ENCODE measurements around the gene CDYL2. TPM values are rescaled to one million over a fixed set of nuclear protein-coding genes. Genes with fewer than 3 reads are reported as not detected.
"Not testable (repeated sequence)": the region's sequence is repeated elsewhere in the genome, so short reads cannot be mapped to it uniquely, and the experiment has no call there.

Gene CDYL2
- polyA plus RNA-seq, 1 donor from 2014 or later = 2.6 TPM

- Histone ChIP-seq H4K20me1 (ENCODE audit: insufficient read depth) (no peaks in the 10 kb centered on the region), H3K36me3 (ENCODE audit: insufficient read depth, low read length) (no peaks in the 10 kb centered on the region), H3K9ac (ENCODE audit: low read length) (no peak overlapping the region), H3K4me2 (ENCODE audit: low read length) (no peak overlapping the region), H3K9me2 (ENCODE audit: insufficient read depth, low read length) (no peaks in the 10 kb centered on the region), H3K4me3 (ENCODE audit: low read length) (no peak overlapping the region), H2AFZ (ENCODE audit: low read depth, low read length) (no peak overlapping the region), H3K27me3 (ENCODE audit: insufficient read depth, low read depth, low read length) (no peaks in the 10 kb centered on the region), H3K79me2 (replicated peaks; ENCODE audit: insufficient read depth, low read length) (no peaks in the 10 kb centered on the region), H3K27ac (ENCODE audit: low read length) (no peak overlapping the region), H3K9me3 (ENCODE audit: low read length) (no peaks in the 10 kb centered on the region), H3F3A (ENCODE audit: insufficient read depth, low read length, poor library complexity, severe bottlenecking) (no peaks in the 10 kb centered on the region)
- no peak for TF ChIP-seq SMC3 (conservative IDR thresholded peaks at IDR 0.05; ENCODE audit: poor library complexity)
- TF ChIP-seq, protein P1, sequence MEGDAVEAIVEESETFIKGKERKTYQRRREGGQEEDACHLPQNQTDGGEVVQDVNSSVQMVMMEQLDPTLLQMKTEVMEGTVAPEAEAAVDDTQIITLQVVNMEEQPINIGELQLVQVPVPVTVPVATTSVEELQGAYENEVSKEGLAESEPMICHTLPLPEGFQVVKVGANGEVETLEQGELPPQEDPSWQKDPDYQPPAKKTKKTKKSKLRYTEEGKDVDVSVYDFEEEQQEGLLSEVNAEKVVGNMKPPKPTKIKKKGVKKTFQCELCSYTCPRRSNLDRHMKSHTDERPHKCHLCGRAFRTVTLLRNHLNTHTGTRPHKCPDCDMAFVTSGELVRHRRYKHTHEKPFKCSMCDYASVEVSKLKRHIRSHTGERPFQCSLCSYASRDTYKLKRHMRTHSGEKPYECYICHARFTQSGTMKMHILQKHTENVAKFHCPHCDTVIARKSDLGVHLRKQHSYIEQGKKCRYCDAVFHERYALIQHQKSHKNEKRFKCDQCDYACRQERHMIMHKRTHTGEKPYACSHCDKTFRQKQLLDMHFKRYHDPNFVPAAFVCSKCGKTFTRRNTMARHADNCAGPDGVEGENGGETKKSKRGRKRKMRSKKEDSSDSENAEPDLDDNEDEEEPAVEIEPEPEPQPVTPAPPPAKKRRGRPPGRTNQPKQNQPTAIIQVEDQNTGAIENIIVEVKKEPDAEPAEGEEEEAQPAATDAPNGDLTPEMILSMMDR (IDR thresholded peaks at IDR 0.05; ENCODE audit: poor library complexity, severe bottlenecking) = no peak
Measured at GRCh38 chr16:80816356-80816755, 12.0 kb upstream of the CDYL2 start.

DNA sequence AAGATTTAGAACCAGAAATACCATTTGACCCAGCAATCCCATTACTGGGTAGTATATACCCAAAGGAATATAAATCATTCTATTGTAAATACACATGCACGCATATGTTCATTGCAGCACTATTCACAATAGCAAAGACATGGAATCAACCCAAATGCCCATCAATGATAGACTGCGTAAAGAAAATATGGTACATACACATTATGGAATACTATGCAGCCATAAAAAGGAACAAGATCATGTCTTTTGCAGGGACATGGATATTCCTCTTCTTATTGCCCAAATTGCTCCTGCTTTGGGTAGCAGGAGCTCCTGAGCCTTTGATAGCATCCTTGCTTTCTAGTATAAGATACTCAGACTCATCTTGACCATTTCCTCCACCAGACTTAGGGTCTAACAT lies 10.9 kb upstream of the CDYL2 start:
- not testable (repeated sequence) for H3K9ac ChIP-seq (ENCODE audit: low read length); H3K27me3 ChIP-seq (ENCODE audit: insufficient read depth, low read depth, low read length); H3K4me2 ChIP-seq (ENCODE audit: low read length); H3K79me2 ChIP-seq (replicated peaks; ENCODE audit: insufficient read depth, low read length); H3K27ac ChIP-seq (ENCODE audit: low read length); H3K36me3 ChIP-seq (ENCODE audit: insufficient read depth, low read length); H3K9me3 ChIP-seq (ENCODE audit: low read length); H3F3A ChIP-seq (ENCODE audit: insufficient read depth, low read length, poor library complexity, severe bottlenecking); H2AFZ ChIP-seq (ENCODE audit: low read depth, low read length); H3K4me3 ChIP-seq (ENCODE audit: low read length); H3K9me2 ChIP-seq (ENCODE audit: insufficient read depth, low read length); H4K20me1 ChIP-seq (ENCODE audit: insufficient read depth)

- Histone ChIP-seq H3K4me2 (ENCODE audit: low read length) (no peak overlapping the region), H3K4me3 (ENCODE audit: low read length) (no peak overlapping the region), H3K79me2 (replicated peaks; ENCODE audit: insufficient read depth, low read length) (no peaks in the 10 kb centered on the region), H3K27ac (ENCODE audit: low read length) (no peak overlapping the region), H3K9me2 (ENCODE audit: insufficient read depth, low read length) (no peaks in the 10 kb centered on the region), H4K20me1 (ENCODE audit: insufficient read depth) (no peaks in the 10 kb centered on the region), H3K9ac (ENCODE audit: low read length) (no peak overlapping the region), H3K36me3 (ENCODE audit: insufficient read depth, low read length) (no peaks in the 10 kb centered on the region), H3F3A (ENCODE audit: insufficient read depth, low read length, poor library complexity, severe bottlenecking) (no peaks in the 10 kb centered on the region), H3K9me3 (ENCODE audit: low read length) (no peaks in the 10 kb centered on the region), H3K27me3 (ENCODE audit: insufficient read depth, low read depth, low read length) (no peaks in the 10 kb centered on the region), H2AFZ (ENCODE audit: low read depth, low read length) (no peak overlapping the region)
- TF ChIP-seq MXI1 (conservative IDR thresholded peaks at IDR 0.05; ENCODE audit: poor library complexity, severe bottlenecking) (no peak), EZH2 (IDR thresholded peaks at IDR 0.05; ENCODE audit: borderline replicate concordance, insufficient read depth, low read length, poor library complexity, severe bottlenecking) (no peak), POLR2AphosphoS5 (IDR thresholded peaks at IDR 0.05) (no peak), EP300 (conservative IDR thresholded peaks at IDR 0.05; ENCODE audit: poor library complexity, severe bottlenecking) (no peak)
Measured at GRCh38 chr16:80812593-80812992, 8.2 kb upstream of the CDYL2 start.

DNA sequence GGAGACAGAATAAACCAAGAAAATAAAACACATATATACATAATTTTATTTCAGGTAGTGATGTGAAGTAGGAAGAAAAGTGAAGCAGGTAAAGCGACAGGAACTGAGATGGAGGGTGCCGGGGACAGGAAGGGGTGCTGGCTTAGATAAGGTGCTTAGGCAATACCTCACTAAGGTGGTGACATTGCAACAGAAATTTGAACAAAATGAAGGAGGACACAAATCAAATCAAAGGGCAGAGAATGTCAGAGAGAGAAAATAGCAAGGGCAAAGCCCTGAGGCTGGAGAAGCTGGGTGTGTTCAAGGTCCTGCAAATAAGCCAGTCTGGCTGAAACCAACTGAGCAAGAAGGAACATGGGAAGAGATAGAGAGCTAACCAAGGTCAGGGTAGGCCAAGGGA lies 5.0 kb upstream of the CDYL2 start:
- Histone ChIP-seq H3K27ac (ENCODE audit: low read length) (no peak overlapping the region), H4K20me1 (ENCODE audit: insufficient read depth) (no peaks in the 10 kb centered on the region), H3K9me2 (ENCODE audit: insufficient read depth, low read length) (no peaks in the 10 kb centered on the region), H3K4me3 (ENCODE audit: low read length) (no peak overlapping the region), H3K27me3 (ENCODE audit: insufficient read depth, low read depth, low read length) (peaks cover 5% of the 10 kb centered on the region), H3F3A (ENCODE audit: insufficient read depth, low read length, poor library complexity, severe bottlenecking) (no peaks in the 10 kb centered on the region), H3K36me3 (ENCODE audit: insufficient read depth, low read length) (no peaks in the 10 kb centered on the region), H3K4me2 (ENCODE audit: low read length) (no peak overlapping the region), H3K79me2 (replicated peaks; ENCODE audit: insufficient read depth, low read length) (no peaks in the 10 kb centered on the region), H3K9me3 (ENCODE audit: low read length) (no peaks in the 10 kb centered on the region), H2AFZ (ENCODE audit: low read depth, low read length) (no peak overlapping the region), H3K9ac (ENCODE audit: low read length) (no peak overlapping the region)
- TF ChIP-seq MXI1 (conservative IDR thresholded peaks at IDR 0.05; ENCODE audit: poor library complexity, severe bottlenecking) = no peak
- no peak for TF ChIP-seq TAF1 (IDR thresholded peaks at IDR 0.05; ENCODE audit: low read depth)
- TF ChIP-seq EP300 (conservative IDR thresholded peaks at IDR 0.05; ENCODE audit: poor library complexity, severe bottlenecking) = no peak
- TF ChIP-seq, protein P1 (IDR thresholded peaks at IDR 0.05; ENCODE audit: poor library complexity, severe bottlenecking) = no peak
